PC-3 (cell line): ENCODE measurements around the gene NRSN2.

Experiments
- CTCF ChIP-seq: fragments of 300-600 bp; sonication (generic); conservative IDR thresholded peaks from 2 replicates; pipeline ENCODE4 v1.5.1; 2017; ENCODE audit warnings: antibody characterized with exemption, low read depth, mild to moderate bottlenecking, low read length
- EZH2 ChIP-seq: fragments of 300-600 bp; sonication (generic); IDR thresholded peaks from one replicate; pipeline ENCODE4 v1.6.1; 2017; ENCODE audit warnings: antibody characterized with exemption, mild to moderate bottlenecking, low read length; ENCODE audit not compliant: unreplicated experiment
- EZH2phosphoT487 ChIP-seq: fragments of 300-600 bp; sonication (generic); IDR thresholded peaks from 2 replicates; pipeline ENCODE4 v1.6.1; 2018; ENCODE audit warnings: mild to moderate bottlenecking, antibody characterized with exemption, low read length, borderline replicate concordance

DNA sequence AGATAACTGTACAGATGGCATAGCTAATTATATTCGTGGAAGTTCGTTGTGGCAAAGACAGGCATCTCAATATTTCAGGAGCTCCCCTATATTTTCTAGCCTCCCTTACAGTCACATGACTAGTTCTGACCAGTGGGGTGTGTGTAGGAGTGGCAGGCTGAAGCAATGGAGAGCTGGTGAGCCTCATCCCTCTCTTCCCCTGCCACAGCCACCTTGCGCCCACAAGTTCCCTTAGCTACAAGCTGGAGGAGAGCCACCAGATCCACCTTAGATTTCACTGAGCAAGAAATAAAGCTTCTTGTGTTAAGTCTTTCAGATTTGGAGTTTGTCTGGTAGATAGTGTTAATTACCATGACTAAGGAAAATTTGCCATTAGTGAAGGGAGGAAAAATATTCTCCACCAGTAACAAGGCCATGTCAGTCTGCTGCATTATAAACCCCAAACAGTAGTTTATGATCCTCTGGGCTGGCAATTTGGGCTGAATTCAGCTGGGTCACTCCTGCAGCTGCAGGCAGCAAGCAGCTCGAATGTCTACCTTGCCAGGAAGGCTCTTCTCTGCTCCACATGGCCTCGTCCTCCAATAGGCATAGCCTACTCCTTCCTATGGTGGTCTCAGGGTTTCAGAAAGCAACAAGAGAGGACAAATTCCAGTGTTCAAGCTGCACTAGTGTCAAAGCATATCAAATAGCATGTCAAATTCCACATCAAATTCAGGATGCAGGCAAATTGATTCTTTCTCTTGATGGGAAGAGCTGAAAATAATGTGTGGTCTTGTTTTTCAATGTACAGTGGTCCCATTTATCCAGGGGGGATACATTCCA is 53.8 kb downstream of the NRSN2 start:
- TF ChIP-seq CTCF, result no peak
- TF ChIP-seq EZH2, result no peak
- TF ChIP-seq EZH2phosphoT487, result no peak
